ENCODE data around the gene ZMPSTE24.

The ZMPSTE24 gene

GRCh38 chr1:40305871-40306270, 47.8 kb downstream of the ZMPSTE24 start:
- FAIRE-seq = no peak

- FAIRE-seq = no peak
Measured at GRCh38 chr1:40306296-40306695, 48.3 kb downstream of the ZMPSTE24 start.

GRCh38 chr1:40307186-40307585, 49.1 kb downstream of the ZMPSTE24 start:
- no peak for FAIRE-seq

GRCh38 chr1:40308036-40308727, 50.1 kb downstream of the ZMPSTE24 start:
- FAIRE-seq = no peak

GRCh38 chr1:40309374-40310128, 51.5 kb downstream of the ZMPSTE24 start:
- no peak for FAIRE-seq

- no peak for FAIRE-seq
Measured at GRCh38 chr1:40310129-40310461, 52.1 kb downstream of the ZMPSTE24 start.

- no peak for FAIRE-seq
Measured at GRCh38 chr1:40310983-40311642, 53.1 kb downstream of the ZMPSTE24 start.

GRCh38 chr1:40311692-40312091, 53.7 kb downstream of the ZMPSTE24 start:
- FAIRE-seq = no peak

GRCh38 chr1:40312238-40313205, 54.5 kb downstream of the ZMPSTE24 start:
- no peak for FAIRE-seq

- no peak for FAIRE-seq
Measured at GRCh38 chr1:40313329-40313957, 55.4 kb downstream of the ZMPSTE24 start.

GRCh38 chr1:40313958-40314720, 56.1 kb downstream of the ZMPSTE24 start:
- FAIRE-seq = no peak

- FAIRE-seq = no peak
Measured at GRCh38 chr1:40314721-40315238, 56.7 kb downstream of the ZMPSTE24 start.

GRCh38 chr1:40315239-40315794, 57.3 kb downstream of the ZMPSTE24 start:
- FAIRE-seq = no peak

- no peak for FAIRE-seq
Measured at GRCh38 chr1:40315795-40316594, 58.0 kb downstream of the ZMPSTE24 start.

GRCh38 chr1:40316595-40317393, 58.8 kb downstream of the ZMPSTE24 start, which contains the start of gene COL9A2:
COL9A2 (minus strand) TSS chr1:40317286; CDS start chr1:40317197, 89 bp downstream.
- FAIRE-seq = no peak

- FAIRE-seq = no peak
Measured at GRCh38 chr1:40317394-40318074, 59.5 kb downstream of the ZMPSTE24 start.

- FAIRE-seq = no peak
Measured at GRCh38 chr1:40318476-40318875, 60.4 kb downstream of the ZMPSTE24 start.

- no peak for FAIRE-seq
Measured at GRCh38 chr1:40318970-40319621, 61.1 kb downstream of the ZMPSTE24 start.
